Neuronal stem cell (in vitro differentiated cells): ENCODE results near the gene C1orf141.

Source experiments
- DNase-seq: peaks from one replicate; pipeline ENCODE4 v3.0.0-alpha.2; 2013; ENCODE audit warnings: low spot score
- H2AFZ ChIP-seq: one replicate; pipeline ENCODE4 v1.6.1; 2013; ENCODE audit warnings: mild to moderate bottlenecking, low read length, inconsistent platforms
- H2AK5ac ChIP-seq: 2 replicates; pipeline ENCODE4 v1.6.1; 2013; ENCODE audit warnings: low read depth, mild to moderate bottlenecking, inconsistent platforms, low read length, moderate library complexity, mixed read lengths
- H2BK120ac ChIP-seq: 2 replicates; pipeline ENCODE4 v1.6.1; 2013; ENCODE audit warnings: low read depth, mild to moderate bottlenecking, inconsistent platforms, low read length, moderate library complexity, mixed read lengths
- H2BK12ac ChIP-seq: one replicate; pipeline ENCODE4 v1.6.1; 2013; ENCODE audit warnings: low read length, inconsistent platforms
- H2BK15ac ChIP-seq: 2 replicates; pipeline ENCODE4 v1.6.1; 2013; ENCODE audit warnings: mild to moderate bottlenecking, low read length, inconsistent platforms, mixed read lengths
- H2BK5ac ChIP-seq: one replicate; pipeline ENCODE4 v1.6.1; 2013; ENCODE audit warnings: inconsistent platforms, mild to moderate bottlenecking, low read length, moderate library complexity
- H3K14ac ChIP-seq: one replicate; pipeline ENCODE4 v1.6.1; 2013; ENCODE audit warnings: low read length, inconsistent platforms
- H3K18ac ChIP-seq: 2 replicates; pipeline ENCODE4 v1.6.1; 2013; ENCODE audit warnings: low read length, inconsistent platforms
- H3K23ac ChIP-seq: 2 replicates; pipeline ENCODE4 v1.6.1; 2013; ENCODE audit warnings: low read depth, mild to moderate bottlenecking, mixed read lengths, low read length, inconsistent platforms; ENCODE audit not compliant: poor library complexity
- H3K27ac ChIP-seq: replicated peaks from 3 replicates; pipeline ENCODE4 v1.5.1; 2013; ENCODE audit warnings: low read length, inconsistent platforms
- H3K27me3 ChIP-seq, 3 experiments: 2 replicates each; pipeline ENCODE4 v1.6.1; 2013; ENCODE audit warnings: low read length in 3 of 3, mild to moderate bottlenecking in 2 of 3, inconsistent platforms in 1 of 3, low read depth in 1 of 3, mixed read lengths in 1 of 3, moderate library complexity in 1 of 3; ENCODE audit not compliant: control insufficient read depth in 3 of 3, insufficient read depth in 3 of 3
- H3K36me3 ChIP-seq, 2 donors: replicated peaks in 1 of 2; 2 replicates each; pipeline ENCODE4 v1.6.1; 2013; ENCODE audit warnings: low read length in 2 of 2; ENCODE audit not compliant: control insufficient read depth in 2 of 2, insufficient read depth in 2 of 2
- H3K4ac ChIP-seq: 2 replicates; pipeline ENCODE4 v1.6.1; 2013; ENCODE audit warnings: inconsistent platforms, mild to moderate bottlenecking, low read length, moderate library complexity
- H3K4me1 ChIP-seq, 2 donors: 1 replicate in 1 of 2; 2 replicates in 1 of 2; pipeline ENCODE4 v1.6.1; 2013; ENCODE audit warnings: low read length in 2 of 2, low read depth in 1 of 2; ENCODE audit not compliant: control insufficient read depth in 2 of 2, insufficient read depth in 1 of 2
- H3K4me2 ChIP-seq: one replicate; pipeline ENCODE4 v1.6.1; 2013; ENCODE audit warnings: mild to moderate bottlenecking, low read length, inconsistent platforms; ENCODE audit not compliant: insufficient read depth, poor library complexity, severe bottlenecking
- H3K4me3 ChIP-seq, 2 donors: 2 replicates each; pipeline ENCODE4 v1.5.1; 2013; ENCODE audit warnings: low read length in 2 of 2, mild to moderate bottlenecking in 2 of 2, inconsistent platforms in 1 of 2, moderate library complexity in 1 of 2
- H3K79me1 ChIP-seq: one replicate; pipeline ENCODE4 v1.6.1; 2013; ENCODE audit warnings: low read depth, mild to moderate bottlenecking, inconsistent platforms, low read length, moderate library complexity
- H3K9ac ChIP-seq: one replicate; pipeline ENCODE4 v1.6.1; 2013; ENCODE audit warnings: mild to moderate bottlenecking, low read depth, low read length, inconsistent platforms; ENCODE audit not compliant: poor library complexity
- H3K9me3 ChIP-seq, 2 donors: replicated peaks in 1 of 2; 2 replicates each; pipeline versions ENCODE3 to v1.6.1; 2013; ENCODE audit warnings: low read length in 2 of 2, mild to moderate bottlenecking in 2 of 2, inconsistent platforms in 1 of 2, low read depth in 1 of 2, mixed read lengths in 1 of 2, moderate library complexity in 1 of 2; ENCODE audit not compliant: control insufficient read depth in 2 of 2, insufficient read depth in 1 of 2
- H4K8ac ChIP-seq: one replicate; pipeline ENCODE4 v1.6.1; 2013; ENCODE audit warnings: low read depth, mild to moderate bottlenecking, inconsistent platforms, low read length, moderate library complexity
- H4K91ac ChIP-seq: one replicate; pipeline ENCODE4 v1.6.1; 2013; ENCODE audit warnings: low read length, low read depth, mild to moderate bottlenecking, inconsistent platforms; ENCODE audit not compliant: poor library complexity
- WGBS, 2 donors: extraction: QIAGEN DNeasy Blood & Tissue Kit; methylation state at CpG; one replicate each; pipeline ENCODE4 v1.1.7; 2013; ENCODE audit warnings: missing lambda C conversion rate in 2 of 2, mixed read lengths in 1 of 2; ENCODE audit not compliant: insufficient read length in 2 of 2, insufficient replicate concordance in 1 of 2; ENCODE audit errors: extremely low coverage in 2 of 2; 5-methylcytosine and 5-hydroxymethylcytosine counted together

C1orf141 gene

DNA sequence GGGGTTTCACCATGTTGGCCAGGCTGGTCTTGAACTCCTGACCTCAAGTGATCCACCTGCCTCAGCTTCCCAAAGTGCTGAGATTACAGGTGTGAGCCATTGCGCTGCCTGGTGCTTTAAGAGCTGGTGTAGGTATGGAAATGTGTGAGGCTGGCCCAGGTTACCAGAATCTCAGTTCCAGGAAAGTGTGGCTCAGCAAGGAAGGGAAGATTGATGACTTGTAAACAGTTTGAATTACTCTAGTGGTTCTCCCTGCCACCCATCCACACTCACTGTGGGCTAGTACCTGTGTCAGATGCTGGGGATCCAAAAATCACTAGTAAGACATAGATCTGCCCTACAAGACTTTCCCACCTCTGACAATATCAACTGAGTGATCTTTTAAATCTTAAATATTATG, 46.3 kb downstream of the C1orf141 start:
- H3K14ac ChIP-seq: no peak overlapping the region
- no peak overlapping the region for H4K91ac ChIP-seq
- H3K18ac ChIP-seq: no peak overlapping the region
- no peaks in the 10 kb centered on the region for H3K79me1 ChIP-seq
- WGBS, 2 donors: no CpG with 5 or more reads among the region's 1 CpG
- H2BK120ac ChIP-seq: no peak overlapping the region
- peaks cover 0 to 7% of the 10 kb centered on the region in 2 donors for H3K9me3 ChIP-seq
- no peak for DNase-seq
- no peak overlapping the region for H2BK5ac ChIP-seq
- no peak overlapping the region for H3K4me3 ChIP-seq
- no peaks in the 10 kb centered on the region for H3K4me1 ChIP-seq
- H3K4ac ChIP-seq: no peak overlapping the region
- no peaks in the 10 kb centered on the region for H3K36me3 ChIP-seq
- H2BK15ac ChIP-seq: no peak overlapping the region
- H2BK12ac ChIP-seq: no peak overlapping the region
- no peak overlapping the region for H3K4me2 ChIP-seq
- no peak overlapping the region for H4K8ac ChIP-seq
- H3K9ac ChIP-seq: no peak overlapping the region
- H3K27me3 ChIP-seq: no peaks in the 10 kb centered on the region
- no peak overlapping the region for H3K27ac ChIP-seq
- H2AFZ ChIP-seq: no peak overlapping the region
- no peak overlapping the region for H3K23ac ChIP-seq
- H2AK5ac ChIP-seq: no peak overlapping the region

GRCh38 chr1:67085326-67085725, 49.4 kb downstream of the C1orf141 start:
- H2BK15ac ChIP-seq: no peak overlapping the region
- no peaks in the 10 kb centered on the region for H3K79me1 ChIP-seq
- H2BK5ac ChIP-seq: no peak overlapping the region
- H3K4me2 ChIP-seq: no peak overlapping the region
- no peak overlapping the region for H3K18ac ChIP-seq
- no peaks in the 10 kb centered on the region for H3K4me1 ChIP-seq
- H3K27me3 ChIP-seq: no peaks in the 10 kb centered on the region
- H3K23ac ChIP-seq: no peak overlapping the region
- H2BK12ac ChIP-seq: no peak overlapping the region
- H4K91ac ChIP-seq: no peak overlapping the region
- H2AFZ ChIP-seq: no peak overlapping the region
- no peak overlapping the region for H3K4ac ChIP-seq
- H4K8ac ChIP-seq: no peak overlapping the region
- DNase-seq: no peak
- H2BK120ac ChIP-seq: no peak overlapping the region
- H3K14ac ChIP-seq: no peak overlapping the region
- no peaks in the 10 kb centered on the region for H3K36me3 ChIP-seq
- no CpG with 5 or more reads among the region's 2 CpGs for WGBS, 2 donors
- no peak overlapping the region for H3K4me3 ChIP-seq
- H2AK5ac ChIP-seq: no peak overlapping the region
- no peak overlapping the region for H3K27ac ChIP-seq
- no peak overlapping the region for H3K9ac ChIP-seq
- peaks cover 0 to 7% of the 10 kb centered on the region in 2 donors for H3K9me3 ChIP-seq

DNA sequence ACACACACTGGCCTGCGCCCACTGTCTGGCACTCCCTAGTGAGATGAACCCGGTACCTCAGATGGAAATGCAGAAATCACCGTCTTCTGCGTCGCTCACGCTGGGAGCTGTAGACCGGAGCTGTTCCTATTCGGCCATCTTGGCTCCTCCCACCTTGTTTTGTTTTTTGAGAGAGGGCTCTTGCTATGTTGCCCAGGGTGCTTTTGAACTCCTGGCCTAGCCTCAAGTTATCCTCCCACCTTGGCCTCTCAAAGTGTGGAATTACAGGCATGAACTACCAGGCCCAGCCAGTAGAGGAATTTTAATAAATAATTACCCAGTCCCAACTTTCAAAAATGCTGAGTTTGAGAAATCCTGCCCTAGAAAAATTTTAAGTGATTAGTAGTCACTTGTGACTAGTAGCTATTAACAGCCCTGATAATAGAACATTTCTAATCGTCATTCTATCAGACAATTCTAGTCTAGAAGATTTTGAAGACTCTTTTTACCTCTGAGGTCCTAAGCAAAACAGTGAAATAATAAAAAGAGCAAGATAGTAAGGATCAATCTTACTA, 49.9 kb downstream of the C1orf141 start:
- H4K91ac ChIP-seq: no peak overlapping the region
- no peak overlapping the region for H2BK5ac ChIP-seq
- H3K4me3 ChIP-seq: no peak overlapping the region
- H3K4me2 ChIP-seq: no peak overlapping the region
- no CpG with 5 or more reads among the region's 9 CpGs for WGBS, 2 donors
- H2BK120ac ChIP-seq: no peak overlapping the region
- no peak overlapping the region for H3K23ac ChIP-seq
- H4K8ac ChIP-seq: no peak overlapping the region
- H3K18ac ChIP-seq: no peak overlapping the region
- H3K9ac ChIP-seq: no peak overlapping the region
- H3K27ac ChIP-seq: no peak overlapping the region
- H2BK15ac ChIP-seq: no peak overlapping the region
- no peak overlapping the region for H2AK5ac ChIP-seq
- no peaks in the 10 kb centered on the region for H3K4me1 ChIP-seq
- H2BK12ac ChIP-seq: no peak overlapping the region
- H3K9me3 ChIP-seq: peaks cover 0 to 7% of the 10 kb centered on the region in 2 donors
- no peak overlapping the region for H3K14ac ChIP-seq
- H3K36me3 ChIP-seq: no peaks in the 10 kb centered on the region
- H3K27me3 ChIP-seq: no peaks in the 10 kb centered on the region
- no peaks in the 10 kb centered on the region for H3K79me1 ChIP-seq
- H2AFZ ChIP-seq: no peak overlapping the region
- DNase-seq: no peak
- H3K4ac ChIP-seq: no peak overlapping the region

GRCh38 chr1:67078291-67078690, 56.5 kb downstream of the C1orf141 start:
- Histone ChIP-seq H3K4me1 (no peaks in the 10 kb centered on the region), H2BK12ac (no peak overlapping the region), H3K14ac (no peak overlapping the region), H3K23ac (no peak overlapping the region), H2BK120ac (no peak overlapping the region), H3K27me3 (no peaks in the 10 kb centered on the region), H3K4ac (no peak overlapping the region), H2AFZ (no peak overlapping the region), H3K36me3 (no peaks in the 10 kb centered on the region), H3K4me2 (no peak overlapping the region), H3K9ac (no peak overlapping the region), H3K79me1 (no peaks in the 10 kb centered on the region), H3K9me3 (no peaks in the 10 kb centered on the region), H4K91ac (no peak overlapping the region), H4K8ac (no peak overlapping the region), H3K18ac (no peak overlapping the region), H2BK15ac (no peak overlapping the region), H2BK5ac (no peak overlapping the region), H3K27ac (no peak overlapping the region), H3K4me3 (no peak overlapping the region), H2AK5ac (no peak overlapping the region)
- no CpG with 5 or more reads among the region's 3 CpGs for WGBS, 2 donors
- no peak for DNase-seq
